Measurements from ENCODE around the gene CNPY1.

DNA sequence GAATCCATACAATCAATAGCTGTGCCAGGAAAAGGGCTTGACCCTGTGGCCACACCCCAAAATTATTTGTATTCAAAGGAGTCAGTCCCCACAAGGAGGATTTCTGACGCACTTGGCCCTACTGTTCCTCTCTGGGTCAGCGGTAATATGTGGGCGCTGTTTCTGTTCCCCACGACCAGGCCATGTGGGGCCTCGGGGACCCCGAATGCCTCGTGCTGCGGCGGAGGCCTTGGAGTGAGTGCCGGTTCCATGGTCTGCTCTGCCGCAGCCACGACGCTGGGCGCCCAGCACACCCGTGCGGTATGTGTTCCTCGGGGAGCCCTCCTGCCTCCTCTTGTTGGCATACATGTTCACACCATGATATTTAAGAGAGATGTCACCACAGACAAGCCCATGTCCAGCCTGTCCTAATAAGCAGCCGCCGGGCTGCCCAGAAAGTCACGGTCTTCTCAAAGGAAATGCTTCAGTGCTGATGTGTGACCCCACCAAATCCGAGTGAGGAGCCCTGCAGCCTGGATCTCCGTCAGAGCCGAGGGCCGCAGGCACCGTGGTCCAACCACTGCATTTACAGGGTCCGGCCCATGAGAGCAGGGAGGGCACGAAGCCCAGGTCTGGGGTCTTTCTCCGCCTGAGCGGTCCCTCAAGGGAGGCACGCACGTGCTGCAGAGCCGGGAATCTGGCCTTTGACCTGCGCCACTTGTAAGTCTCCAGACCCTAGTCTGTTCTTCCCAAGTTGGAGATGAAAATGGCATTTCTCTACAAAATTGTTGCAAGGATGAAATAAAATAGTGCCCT, 52.4 kb downstream of the CNPY1 start:
- TF ChIP-seq EZH2 (IDR thresholded peaks at IDR 0.05; ENCODE audit: insufficient read depth, poor library complexity, severe bottlenecking) = no peak
- TF ChIP-seq EZH2phosphoT487 (IDR thresholded peaks at IDR 0.05; ENCODE audit: insufficient read depth, low read depth) = no peak
